NK-92 (cell line): ENCODE results near the gene MPV17L2.

Experiments used
- DNase-seq: peaks from one replicate; lab custom pipeline; 2025; ENCODE audit not compliant: unreplicated experiment; lab: John Stamatoyannopoulos, UW

MPV17L2 gene

GRCh38 chr19:18232540-18233223 is 39.7 kb downstream of the MPV17L2 start:
- DNase-seq: no peak

- no peak for DNase-seq
These were observed 40.3 kb downstream of the MPV17L2 start for GRCh38 chr19:18233224-18233825.

GRCh38 chr19:18234194-18234593 is 41.2 kb downstream of the MPV17L2 start:
- no peak for DNase-seq

- DNase-seq: no peak
These were observed 46.3 kb downstream of the MPV17L2 start for GRCh38 chr19:18239303-18239702.

GRCh38 chr19:18245297-18245696 is 52.3 kb downstream of the MPV17L2 start:
- no peak for DNase-seq
